COLO668 (cell line): ENCODE results near the gene TMEFF2.

ENCODE experiments used
- DNase-seq: peaks from one replicate; lab custom pipeline; 2025; ENCODE audit not compliant: unreplicated experiment; lab: John Stamatoyannopoulos, UW

TMEFF2 gene

GRCh38 chr2:192025637-192026036, 169.1 kb downstream of the TMEFF2 start:
- no peak for DNase-seq

- no peak for DNase-seq
These were observed 171.7 kb downstream of the TMEFF2 start for GRCh38 chr2:192023006-192023405.

GRCh38 chr2:192017844-192018243, 176.9 kb downstream of the TMEFF2 start:
- DNase-seq = no peak

GRCh38 chr2:192016265-192016664, 178.5 kb downstream of the TMEFF2 start:
- no peak for DNase-seq

GRCh38 chr2:192013211-192013610, 181.5 kb downstream of the TMEFF2 start:
- DNase-seq = no peak

- no peak for DNase-seq
These were observed 183.5 kb downstream of the TMEFF2 start for GRCh38 chr2:192011196-192011595.

- DNase-seq = no peak
These were observed 184.7 kb downstream of the TMEFF2 start for GRCh38 chr2:192010073-192010472.

- no peak for DNase-seq
These were observed 187.0 kb downstream of the TMEFF2 start for GRCh38 chr2:192007581-192008228.

GRCh38 chr2:192005211-192005610, 189.5 kb downstream of the TMEFF2 start:
- no peak for DNase-seq

GRCh38 chr2:192004188-192004963, 190.4 kb downstream of the TMEFF2 start:
- DNase-seq = no peak

- DNase-seq = no peak
These were observed 192.3 kb downstream of the TMEFF2 start for GRCh38 chr2:192002418-192002817.

GRCh38 chr2:192000196-192000980, 194.3 kb downstream of the TMEFF2 start:
- DNase-seq = no peak

- DNase-seq = no peak
These were observed 195.5 kb downstream of the TMEFF2 start for GRCh38 chr2:191999101-191999841.

- no peak for DNase-seq
These were observed 199.4 kb downstream of the TMEFF2 start for GRCh38 chr2:191995285-191995684.

- DNase-seq = no peak
These were observed 200.0 kb downstream of the TMEFF2 start for GRCh38 chr2:191994749-191995148.

GRCh38 chr2:191991442-191991841, 203.3 kb downstream of the TMEFF2 start:
- no peak for DNase-seq

- DNase-seq = no peak
These were observed 209.0 kb downstream of the TMEFF2 start for GRCh38 chr2:191985740-191986139.

GRCh38 chr2:191983591-191983990, 211.1 kb downstream of the TMEFF2 start:
- DNase-seq = peak; percentile 12

- DNase-seq = no peak
These were observed 211.5 kb downstream of the TMEFF2 start for GRCh38 chr2:191983186-191983585.

GRCh38 chr2:191981706-191982105, 213.0 kb downstream of the TMEFF2 start:
- no peak for DNase-seq

GRCh38 chr2:191980483-191980882, 214.2 kb downstream of the TMEFF2 start:
- no peak for DNase-seq
